ENCODE measurements around the gene QRFP.

Gene QRFP

DNA sequence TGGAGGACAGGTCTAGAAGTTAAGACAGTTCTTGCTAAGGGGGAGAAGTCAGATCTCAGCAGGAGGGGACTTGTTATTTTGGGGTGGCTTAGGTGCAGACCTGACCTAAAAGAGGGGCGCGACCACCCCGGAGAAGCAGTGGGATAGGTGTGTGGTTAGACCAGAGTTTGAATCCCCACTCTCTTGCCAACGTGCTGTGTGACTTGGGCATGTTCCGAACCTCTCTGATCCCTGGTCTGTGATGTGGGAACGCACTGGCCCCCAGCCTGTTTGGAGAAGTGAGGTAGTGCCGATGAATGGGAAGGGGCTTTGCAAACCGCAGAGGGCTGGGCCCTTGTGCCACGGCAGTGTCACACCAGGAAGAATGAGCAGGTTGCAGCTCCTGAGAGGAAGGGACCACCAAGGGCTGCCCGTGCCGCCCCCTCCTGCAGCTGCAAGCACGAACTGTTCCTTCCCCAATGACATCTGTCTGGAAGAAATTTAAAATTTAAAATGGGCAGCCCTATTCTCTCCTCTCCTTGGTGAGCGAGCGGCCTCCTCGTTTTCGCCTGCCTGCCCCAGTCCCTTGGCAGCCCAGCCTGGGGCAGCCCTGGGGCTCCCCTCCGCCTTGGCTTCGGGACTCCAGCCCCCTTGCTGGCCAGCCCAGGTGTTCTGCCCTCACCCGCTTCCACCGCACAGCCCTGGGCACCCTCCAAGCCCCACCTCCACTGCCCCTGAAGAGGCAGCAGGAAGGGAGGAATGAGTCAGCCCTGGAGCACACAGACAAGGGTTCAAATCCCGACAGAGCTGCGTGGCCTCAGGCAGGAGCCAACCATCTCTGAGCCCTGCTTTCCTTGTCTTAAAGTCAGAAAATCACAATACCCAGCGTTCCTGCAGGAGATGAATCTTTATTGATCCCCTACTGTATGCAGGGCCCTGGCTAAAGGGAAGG lies 40.8 kb upstream of the QRFP start:
- DNase-seq: no peak
- no peak overlapping the region for H3K27ac Mint-ChIP-seq

DNA sequence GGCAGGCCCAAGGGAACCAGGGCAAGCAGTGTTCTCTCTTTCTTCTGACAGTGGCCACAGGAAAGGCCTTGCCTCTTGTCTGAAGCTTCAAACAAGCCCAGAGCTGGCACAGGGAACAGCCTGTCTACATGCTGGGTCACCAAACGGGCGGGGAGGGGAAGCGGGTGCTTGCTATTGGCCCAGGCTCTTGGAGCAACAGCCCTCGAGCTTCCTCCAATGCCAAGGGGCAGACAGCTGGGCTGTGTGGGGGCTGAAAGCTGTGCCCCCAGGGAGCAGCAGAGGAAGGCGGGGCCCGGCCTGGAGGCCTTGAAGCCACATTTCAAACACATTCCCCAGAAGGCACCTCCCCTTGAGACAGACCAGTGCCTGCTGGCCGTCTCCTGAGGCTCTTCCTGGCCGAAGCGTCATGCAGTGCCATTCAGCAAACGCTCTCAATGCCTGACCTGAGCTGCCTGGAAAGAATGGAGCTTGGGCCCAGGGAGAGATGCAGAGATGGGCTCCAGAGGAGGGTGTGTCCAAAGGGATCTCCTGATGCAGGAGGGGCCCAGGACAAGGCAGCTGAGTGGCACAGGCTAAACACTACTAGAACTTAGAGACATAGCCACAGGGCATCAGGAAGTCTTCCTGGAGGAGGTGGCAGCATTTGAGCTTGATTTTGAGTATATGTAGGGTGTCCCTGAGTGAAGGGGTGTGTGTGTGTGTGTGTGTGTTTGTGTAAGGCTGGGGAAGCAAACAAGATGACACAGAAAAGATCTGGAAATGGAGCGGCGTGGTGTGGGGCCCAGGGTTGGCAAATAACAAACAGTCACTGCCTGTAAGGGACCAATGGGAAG lies 39.9 kb upstream of the QRFP start:
- H3K27me3 Mint-ChIP-seq: peaks cover 58% of the 10 kb centered on the region
- H3K4me3 Mint-ChIP-seq: no peak overlapping the region
- no peaks in the 10 kb centered on the region for H3K36me3 Mint-ChIP-seq (ENCODE audit: low read depth)
- ATAC-seq (no peak), DNase-seq (no peak)
- H3K4me1 Mint-ChIP-seq: peaks cover 5% of the 10 kb centered on the region
- no peaks in the 10 kb centered on the region for H3K9me3 Mint-ChIP-seq
- H3K27ac Mint-ChIP-seq: no peak overlapping the region

More for the DNA sequence above, 40.8 kb upstream of the QRFP start:
- H3K4me1 Mint-ChIP-seq: peaks cover 5% of the 10 kb centered on the region
- no peaks in the 10 kb centered on the region for H3K36me3 Mint-ChIP-seq (ENCODE audit: low read depth)
- peaks cover 61% of the 10 kb centered on the region for H3K27me3 Mint-ChIP-seq
- H3K4me3 Mint-ChIP-seq: no peak overlapping the region
- no peaks in the 10 kb centered on the region for H3K9me3 Mint-ChIP-seq
- no peak for ATAC-seq

DNA sequence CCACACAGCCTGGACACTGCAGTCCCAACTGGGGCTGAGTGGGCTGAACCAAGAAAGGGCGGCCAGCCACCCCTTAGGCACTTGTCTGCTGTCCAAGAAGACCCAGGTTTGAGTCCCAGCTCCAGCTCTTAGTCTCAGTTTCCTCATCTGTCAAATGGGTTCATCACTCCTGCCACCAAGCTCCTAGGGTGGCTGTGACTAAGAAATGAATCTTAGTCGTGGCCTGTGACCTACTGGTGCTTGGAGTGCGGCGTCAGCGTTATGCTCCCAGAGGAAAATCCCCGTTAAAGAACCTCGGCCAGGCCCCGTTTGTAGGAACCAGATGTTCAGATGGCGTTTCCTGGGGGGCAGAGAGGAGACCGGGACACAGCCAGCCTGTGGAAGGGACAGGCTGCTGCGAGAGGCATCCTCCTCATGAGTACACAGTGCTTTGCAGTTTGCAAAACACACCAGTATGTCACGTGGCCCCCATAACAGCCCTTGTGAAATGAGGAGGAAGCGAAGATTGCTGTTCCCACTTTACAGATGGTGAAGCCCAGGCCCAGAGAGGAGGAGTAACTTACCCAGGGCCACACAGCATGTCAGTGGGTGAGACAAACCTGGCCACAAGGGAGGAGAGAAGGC lies 39.1 kb upstream of the QRFP start:
- no peaks in the 10 kb centered on the region for H3K9me3 Mint-ChIP-seq
- no peak for DNase-seq
- ATAC-seq: no peak
- no peaks in the 10 kb centered on the region for H3K36me3 Mint-ChIP-seq (ENCODE audit: low read depth)
- H3K4me1 Mint-ChIP-seq: peaks cover 5% of the 10 kb centered on the region
- H3K27me3 Mint-ChIP-seq: peaks cover 53% of the 10 kb centered on the region
- no peak overlapping the region for H3K4me3 Mint-ChIP-seq
- no peak overlapping the region for H3K27ac Mint-ChIP-seq

DNA sequence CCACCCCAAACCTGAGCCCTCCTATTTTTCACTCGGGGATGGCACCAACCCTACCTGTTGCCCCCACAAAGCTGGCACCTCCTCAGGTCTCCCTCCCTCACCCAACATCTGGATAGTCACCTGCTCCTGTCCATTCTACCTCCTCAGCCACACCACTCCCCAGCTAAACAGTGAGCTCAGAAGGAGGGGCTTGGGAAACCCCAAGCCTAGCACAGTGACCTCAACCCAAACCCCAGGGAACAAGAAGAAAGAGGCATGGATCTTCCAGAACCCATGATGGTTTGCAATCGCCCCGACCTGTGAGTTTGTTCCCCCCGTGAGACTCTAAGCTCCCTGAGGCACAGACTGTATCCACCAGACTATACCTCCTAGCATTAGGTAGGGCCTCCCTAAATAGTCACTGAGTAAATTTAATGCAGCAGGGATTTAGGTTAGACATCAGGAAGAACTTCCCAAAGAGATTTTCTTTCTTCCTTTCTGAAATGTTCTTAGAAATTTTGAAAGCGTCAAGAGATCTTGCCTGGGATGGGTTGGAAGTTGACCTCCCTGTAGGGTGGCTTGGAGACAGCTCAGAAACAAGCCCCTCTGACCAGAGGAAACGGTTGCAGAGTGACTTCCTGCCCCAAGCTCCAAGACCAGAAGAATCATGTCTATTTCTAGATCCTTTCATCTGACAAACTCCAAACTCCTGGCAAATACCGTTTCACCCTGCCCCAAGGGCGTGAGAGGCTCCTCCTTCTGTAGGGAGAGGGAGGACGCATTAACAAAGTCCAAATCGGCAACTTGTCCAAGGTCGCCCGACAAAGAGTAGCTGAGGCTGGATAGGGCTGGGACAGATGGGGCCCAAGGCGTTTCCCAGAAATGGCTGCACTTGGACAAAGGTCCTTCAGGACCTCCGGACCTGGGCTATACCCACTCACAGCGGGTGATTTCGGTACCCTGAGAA lies 38.4 kb upstream of the QRFP start:
- no peak for DNase-seq
- ATAC-seq: no peak
- Mint-ChIP-seq H3K36me3 (ENCODE audit: low read depth) (no peaks in the 10 kb centered on the region), H3K9me3 (no peaks in the 10 kb centered on the region), H3K27me3 (peaks cover 48% of the 10 kb centered on the region), H3K4me1 (peaks cover 2% of the 10 kb centered on the region), H3K27ac (no peak overlapping the region), H3K4me3 (no peak overlapping the region)

DNA sequence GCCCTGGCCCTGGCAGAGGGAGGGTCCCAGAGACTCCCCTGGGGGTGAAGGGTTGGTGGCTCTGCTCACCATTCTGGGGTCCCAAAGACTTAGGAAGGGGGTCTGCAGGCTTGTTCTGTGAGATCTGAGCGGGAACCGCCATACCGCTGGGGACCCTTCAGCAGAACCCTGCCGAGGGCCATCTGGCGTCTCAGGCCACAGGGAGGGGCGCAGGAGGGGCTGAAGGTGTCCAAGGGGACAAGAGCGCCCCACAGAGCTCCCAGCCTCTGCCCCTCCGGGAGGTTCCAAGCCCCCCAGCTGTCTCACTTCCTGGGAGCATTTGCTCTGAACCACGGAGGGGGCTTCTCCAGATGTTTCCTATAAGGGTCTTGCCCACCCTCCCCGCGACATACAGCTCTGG lies 37.6 kb upstream of the QRFP start:
- peaks cover 2% of the 10 kb centered on the region for H3K4me1 Mint-ChIP-seq
- ATAC-seq (no peak), DNase-seq (no peak)
- H3K27me3 Mint-ChIP-seq: peaks cover 47% of the 10 kb centered on the region
- H3K36me3 Mint-ChIP-seq (ENCODE audit: low read depth): no peaks in the 10 kb centered on the region
- no peaks in the 10 kb centered on the region for H3K9me3 Mint-ChIP-seq
- no peak overlapping the region for H3K4me3 Mint-ChIP-seq
- no peak overlapping the region for H3K27ac Mint-ChIP-seq

DNA sequence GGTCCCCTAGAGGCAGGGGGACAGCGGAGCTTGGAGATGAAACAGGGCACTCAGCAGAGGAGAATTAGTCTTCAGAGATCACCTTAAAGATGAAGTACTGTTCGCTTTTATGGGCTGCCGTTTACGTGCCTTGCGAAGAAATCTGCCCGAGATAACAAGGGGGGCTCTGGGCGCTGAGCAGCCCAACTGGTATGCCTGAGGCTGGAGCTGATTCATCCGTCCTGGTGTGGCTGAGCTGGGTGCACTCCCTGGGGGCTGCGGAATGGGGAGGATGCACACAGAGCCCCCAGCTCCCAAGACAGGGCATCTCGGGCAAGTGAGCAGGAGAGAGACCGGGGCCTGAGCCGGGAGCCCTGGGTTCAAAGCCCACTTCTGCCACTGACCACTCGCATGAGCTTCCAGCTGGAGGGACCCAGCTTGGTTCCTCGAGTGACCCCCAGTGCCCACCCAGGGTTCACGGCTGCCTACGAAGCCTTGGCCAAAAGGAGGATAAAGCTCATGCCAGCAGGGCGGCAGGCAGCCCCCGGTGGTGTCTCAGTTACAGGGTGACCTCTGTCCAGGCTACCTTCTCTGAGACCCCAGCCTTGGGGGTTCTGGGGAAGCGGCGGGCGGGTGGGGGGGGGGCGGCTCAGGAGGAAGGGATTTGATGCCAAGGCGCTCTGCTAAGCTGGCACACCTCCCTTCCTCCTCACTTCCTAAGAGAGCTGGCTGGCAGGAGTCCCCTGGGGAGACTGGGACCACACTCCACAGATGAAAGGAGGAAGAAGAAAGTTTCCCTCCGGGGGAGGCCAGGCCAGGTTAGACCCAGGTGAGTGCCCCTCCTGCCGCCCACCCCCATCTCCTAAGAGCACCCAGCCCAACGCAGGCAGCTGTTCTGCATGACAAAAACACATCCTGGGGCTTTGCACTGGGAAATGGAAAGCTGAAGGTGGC lies 36.8 kb upstream of the QRFP start:
- Mint-ChIP-seq H3K4me1 (peaks cover 2% of the 10 kb centered on the region), H3K9me3 (no peaks in the 10 kb centered on the region), H3K36me3 (ENCODE audit: low read depth) (no peaks in the 10 kb centered on the region), H3K4me3 (no peak overlapping the region), H3K27ac (no peak overlapping the region), H3K27me3 (peaks cover 44% of the 10 kb centered on the region)
- DNase-seq: no peak
- no peak for ATAC-seq

DNA sequence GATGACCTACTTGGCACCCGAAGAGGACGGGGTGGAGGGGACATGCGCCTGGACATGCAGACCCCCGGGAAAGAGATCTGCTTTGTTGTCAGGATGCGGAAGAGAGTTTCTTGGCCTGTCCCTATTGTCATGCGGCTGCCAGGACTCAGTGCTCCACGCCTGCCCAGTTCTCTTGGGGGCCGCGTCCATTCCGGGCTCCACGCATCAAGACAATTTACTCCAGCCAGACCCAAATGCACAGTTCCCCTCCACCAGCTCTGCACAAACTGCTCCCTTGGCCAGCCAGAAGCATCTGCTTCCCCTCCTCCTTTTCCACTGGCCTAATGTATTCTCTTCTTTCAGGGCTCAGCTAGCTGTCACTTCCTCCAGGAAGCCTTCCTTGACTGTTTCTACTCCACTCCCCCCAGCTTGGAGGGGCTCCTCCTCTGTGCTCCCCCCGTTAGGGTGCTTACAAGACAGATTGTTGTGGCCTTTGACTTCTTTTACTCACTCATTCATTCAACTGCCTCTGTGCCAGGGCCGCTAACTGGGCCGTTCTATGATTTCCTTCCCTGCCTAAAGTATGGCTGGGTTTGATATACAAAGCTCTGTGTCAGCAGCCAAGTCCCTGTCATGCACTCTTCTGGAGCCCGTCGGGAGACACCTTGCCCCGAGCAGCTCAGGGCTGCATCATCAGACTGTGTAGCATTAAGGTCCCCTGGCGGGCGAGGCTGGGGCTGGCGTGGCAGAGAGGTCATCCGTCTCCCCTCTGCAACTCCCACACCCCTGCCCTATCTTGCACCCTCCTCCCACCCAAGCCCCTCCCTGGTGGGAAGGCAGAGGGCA lies 35.9 kb upstream of the QRFP start:
- ATAC-seq (no peak), DNase-seq (no peak)
- Mint-ChIP-seq H3K4me3 (no peak overlapping the region), H3K9me3 (no peaks in the 10 kb centered on the region), H3K4me1 (no peaks in the 10 kb centered on the region), H3K36me3 (ENCODE audit: low read depth) (no peaks in the 10 kb centered on the region), H3K27ac (no peak overlapping the region), H3K27me3 (peaks cover 39% of the 10 kb centered on the region)

DNA sequence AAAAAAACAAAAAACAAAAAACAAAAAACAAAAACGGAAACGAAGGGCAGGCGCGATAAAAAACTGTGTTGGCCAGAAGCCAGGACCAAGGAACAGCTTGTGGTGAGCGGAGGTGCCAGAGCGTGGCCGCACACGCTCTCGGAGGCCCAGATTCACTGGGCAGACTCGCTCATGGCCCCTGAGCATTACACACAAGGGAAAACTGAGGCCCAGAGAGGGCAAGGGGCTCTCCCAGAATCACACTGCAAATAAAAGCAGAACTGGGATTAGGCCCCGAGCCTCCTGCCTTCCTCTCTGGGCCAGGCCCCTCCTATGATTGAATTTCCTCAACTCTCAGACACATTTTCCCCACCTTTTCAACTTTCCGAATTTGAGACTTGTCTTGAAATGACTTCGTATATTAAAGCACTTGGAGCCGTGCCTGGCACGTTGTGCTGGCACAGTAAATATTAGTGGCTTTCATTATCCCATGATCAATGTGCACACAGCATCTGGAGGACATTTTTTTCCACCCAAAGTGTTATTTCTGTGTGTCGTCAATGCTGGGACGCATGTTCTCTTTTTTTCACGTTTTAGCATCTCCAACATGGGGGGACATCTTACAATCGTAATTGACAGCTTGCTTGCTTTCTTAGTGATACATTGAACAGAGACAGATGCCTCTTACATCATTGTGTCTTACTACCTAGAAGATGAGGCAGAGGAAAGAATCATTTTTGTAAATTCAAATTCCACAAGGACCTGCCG lies 35.1 kb upstream of the QRFP start:
- Mint-ChIP-seq H3K36me3 (ENCODE audit: low read depth) (no peaks in the 10 kb centered on the region), H3K27me3 (peaks cover 32% of the 10 kb centered on the region), H3K27ac (no peak overlapping the region), H3K9me3 (no peaks in the 10 kb centered on the region), H3K4me3 (no peak overlapping the region), H3K4me1 (no peaks in the 10 kb centered on the region)
- DNase-seq (no peak), ATAC-seq (no peak)

DNA sequence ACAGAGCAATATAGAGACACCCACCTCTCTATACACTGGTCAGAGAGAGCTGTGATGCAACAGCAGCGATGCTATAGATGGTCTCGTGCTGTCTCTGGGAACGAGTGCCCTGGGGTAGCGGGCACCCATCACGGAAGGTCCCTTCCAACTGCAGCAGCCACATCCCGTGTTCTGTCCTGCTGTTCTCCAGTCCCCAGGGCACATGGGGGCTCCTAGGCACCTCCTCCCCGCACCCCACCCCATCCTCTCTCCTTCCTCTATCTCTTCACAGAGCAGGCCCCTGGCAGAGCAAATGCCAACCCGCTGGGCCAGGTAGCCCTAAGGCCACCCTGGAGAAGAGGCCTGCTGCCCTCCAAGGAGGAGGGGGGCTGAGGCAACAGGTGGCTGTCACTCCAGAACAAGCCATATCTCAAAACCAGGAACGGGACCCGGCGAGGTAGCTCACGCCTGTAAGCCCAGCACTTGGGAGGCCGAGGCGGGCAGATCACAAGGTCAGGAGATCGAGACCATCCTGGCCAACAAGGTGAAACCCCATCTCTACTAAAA lies 34.3 kb upstream of the QRFP start:
- Mint-ChIP-seq H3K27me3 (peaks cover 29% of the 10 kb centered on the region), H3K4me1 (no peaks in the 10 kb centered on the region), H3K9me3 (no peaks in the 10 kb centered on the region), H3K36me3 (ENCODE audit: low read depth) (no peaks in the 10 kb centered on the region), H3K27ac (no peak overlapping the region), H3K4me3 (no peak overlapping the region)
- ATAC-seq (no peak), DNase-seq (no peak)

DNA sequence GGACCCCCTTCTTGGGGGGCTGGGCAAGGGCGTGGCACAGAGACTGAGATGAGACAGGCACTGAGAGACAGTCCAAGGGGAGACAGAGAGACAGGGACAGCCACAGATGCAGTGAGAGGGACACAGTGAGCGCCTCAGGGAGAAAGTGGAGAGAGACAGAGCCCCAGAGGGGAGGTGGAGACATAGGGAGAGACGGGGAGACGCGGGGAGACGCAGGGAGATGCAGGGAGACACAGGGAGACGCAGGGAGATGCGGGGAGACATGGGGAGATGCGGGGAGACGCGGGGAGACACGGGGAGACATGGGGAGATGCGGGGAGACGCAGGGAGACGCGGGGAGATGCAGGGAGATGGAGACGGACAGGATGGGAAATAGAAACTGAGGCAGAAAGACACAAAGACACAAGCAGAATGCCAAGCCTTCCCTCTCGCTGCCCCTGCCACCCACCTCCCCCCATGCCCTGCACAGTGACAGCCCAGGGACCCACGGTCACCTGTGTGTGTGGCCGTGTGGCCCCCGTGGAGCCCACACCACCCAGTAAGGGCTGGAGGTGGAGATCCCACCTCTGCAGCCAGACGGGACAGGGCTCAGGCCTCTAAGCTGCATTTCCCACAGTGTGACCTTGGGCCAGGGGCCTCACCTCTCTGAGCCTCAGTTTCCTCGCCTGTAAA lies 33.7 kb upstream of the QRFP start:
- H3K4me3 Mint-ChIP-seq: no peak overlapping the region
- H3K9me3 Mint-ChIP-seq: no peaks in the 10 kb centered on the region
- H3K4me1 Mint-ChIP-seq: no peaks in the 10 kb centered on the region
- H3K27me3 Mint-ChIP-seq: peaks cover 31% of the 10 kb centered on the region
- H3K27ac Mint-ChIP-seq: no peak overlapping the region
- DNase-seq (no peak), ATAC-seq (no peak)
- no peaks in the 10 kb centered on the region for H3K36me3 Mint-ChIP-seq (ENCODE audit: low read depth)

DNA sequence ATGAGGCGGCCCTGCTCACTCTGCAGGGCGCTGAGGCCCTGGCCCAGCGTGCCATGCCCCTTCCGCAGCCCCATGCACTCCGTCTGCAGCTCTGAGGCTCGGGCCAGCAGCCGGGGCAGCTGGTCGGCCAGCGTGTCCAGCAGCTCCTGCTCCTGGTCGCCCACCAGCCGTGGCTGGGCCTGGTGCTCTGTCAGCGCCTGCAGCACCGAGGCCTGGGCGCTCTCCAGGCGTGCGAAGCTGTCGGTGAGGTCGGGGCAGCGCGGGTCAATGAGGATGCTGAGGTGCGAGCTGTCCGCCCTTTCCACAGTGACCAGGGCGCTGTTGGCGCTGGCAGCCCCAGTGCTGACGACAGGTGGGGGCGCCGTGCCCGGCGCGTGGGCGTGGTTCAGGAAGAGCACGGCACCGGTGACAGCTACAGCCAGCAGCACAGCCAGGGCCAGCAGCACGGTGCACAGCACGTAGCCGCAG lies 33.0 kb upstream of the QRFP start:
- Mint-ChIP-seq H3K4me1 (no peaks in the 10 kb centered on the region), H3K9me3 (no peaks in the 10 kb centered on the region), H3K4me3 (no peak overlapping the region), H3K27me3 (peaks cover 24% of the 10 kb centered on the region), H3K36me3 (ENCODE audit: low read depth) (no peaks in the 10 kb centered on the region), H3K27ac (no peak overlapping the region)
- ATAC-seq (no peak), DNase-seq (no peak)

All from activated naive CD8-positive, alpha-beta T cell treated with anti-CD3 and anti-CD28 coated beads, Interleukin-2, amount 50 U/mL, for 24 hours (primary cell).